IPS-18a (cell line): ENCODE data around the gene SMIM13.
"Not testable (repeated sequence)": the region's sequence is repeated elsewhere in the genome, so short reads cannot be mapped to it uniquely, and the experiment has no call there.

Experiments used
- H3K27ac ChIP-seq: one replicate; pipeline ENCODE4 v1.5.1; 2013; ENCODE audit warnings: low read length
- H3K27me3 ChIP-seq: one replicate; pipeline ENCODE4 v1.6.1; 2013; ENCODE audit warnings: mild to moderate bottlenecking, low read length; ENCODE audit not compliant: control insufficient read depth, insufficient read depth
- H3K36me3 ChIP-seq: one replicate; pipeline ENCODE4 v1.6.1; 2013; ENCODE audit warnings: low read depth, low read length; ENCODE audit not compliant: control insufficient read depth
- H3K4me1 ChIP-seq: one replicate; pipeline ENCODE4 v1.6.1; 2013; ENCODE audit warnings: low read depth, low read length; ENCODE audit not compliant: control insufficient read depth
- H3K4me3 ChIP-seq: one replicate; pipeline ENCODE4 v1.5.1; 2013; ENCODE audit warnings: low read length
- H3K9ac ChIP-seq: one replicate; pipeline ENCODE4 v1.6.1; 2013; ENCODE audit warnings: mild to moderate bottlenecking, low read length, moderate library complexity
- H3K9me3 ChIP-seq: one replicate; pipeline ENCODE4 v1.6.1; 2013; ENCODE audit warnings: low read depth, low read length; ENCODE audit not compliant: control insufficient read depth

Gene SMIM13

DNA sequence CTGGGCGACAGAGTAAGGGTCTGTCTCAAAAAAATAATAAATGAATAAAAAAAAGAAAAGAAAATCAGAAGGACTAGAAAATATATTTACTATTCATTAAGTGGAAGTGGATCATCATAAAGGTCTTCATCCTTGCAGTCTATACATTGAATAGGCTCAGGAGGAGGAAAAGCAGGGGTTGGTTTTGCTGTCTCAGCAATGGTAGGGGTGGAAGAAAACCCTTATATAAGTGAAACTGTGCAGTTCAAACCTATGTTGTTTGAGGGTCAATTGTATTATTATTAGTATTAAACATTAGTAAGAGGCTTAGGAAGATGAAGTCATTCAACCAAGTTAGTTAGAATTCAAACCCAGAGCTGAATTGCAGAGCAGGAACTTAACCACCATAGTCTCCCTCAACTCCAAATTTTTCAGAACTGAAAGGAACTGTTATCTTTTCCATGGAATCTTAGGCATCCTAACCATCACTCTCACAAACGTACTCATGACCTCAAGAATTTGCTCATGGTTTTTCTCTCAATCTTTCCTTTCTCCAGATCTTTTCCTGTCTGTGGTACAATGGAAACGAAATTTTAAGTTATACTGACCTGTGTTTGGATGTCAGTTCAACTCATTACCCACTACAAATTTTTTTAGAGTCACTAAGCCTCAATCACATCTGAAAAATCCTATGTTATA lies 7.7 kb upstream of the SMIM13 start:
- Histone ChIP-seq H3K27me3 (no peaks in the 10 kb centered on the region), H3K27ac (no peak overlapping the region), H3K9ac (no peak overlapping the region), H3K4me1 (no peaks in the 10 kb centered on the region), H3K4me3 (no peak overlapping the region), H3K9me3 (no peaks in the 10 kb centered on the region), H3K36me3 (no peaks in the 10 kb centered on the region)

DNA sequence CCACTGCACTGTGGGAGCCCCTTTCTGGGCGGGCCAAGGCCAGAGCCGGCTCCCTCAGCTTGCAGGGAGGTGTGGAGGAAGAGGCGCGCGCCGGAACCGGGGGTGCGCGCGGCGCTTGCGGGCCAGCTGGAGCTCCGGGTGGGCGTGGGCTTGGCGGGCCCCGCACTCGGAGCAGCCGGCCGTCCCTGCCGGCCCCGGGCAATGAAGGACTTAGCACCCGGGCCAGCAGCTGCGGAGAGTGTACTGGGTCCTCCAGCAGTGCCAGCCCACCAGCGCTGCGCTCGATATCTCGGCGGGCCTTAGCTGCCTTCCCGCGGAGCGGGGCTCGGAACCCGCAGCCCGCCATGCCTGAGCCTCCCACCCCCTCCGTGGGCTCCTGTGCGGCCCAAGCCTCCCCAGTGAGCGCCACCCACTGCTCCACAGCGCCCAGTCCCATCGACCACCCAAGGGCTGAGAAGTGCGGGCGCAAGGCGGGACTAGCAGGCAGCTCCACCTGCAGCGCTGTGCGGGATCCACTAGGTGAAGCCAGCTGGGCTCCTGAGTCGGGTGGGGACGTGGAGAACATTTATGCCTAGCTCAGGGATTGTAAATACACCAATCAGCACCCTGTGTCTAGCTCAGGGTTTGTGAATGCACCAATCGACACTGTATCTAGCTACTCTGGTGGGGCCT lies 6.4 kb upstream of the SMIM13 start:
- H3K4me3 ChIP-seq, H3K4me1 ChIP-seq, H3K9me3 ChIP-seq: not testable (repeated sequence)

DNA sequence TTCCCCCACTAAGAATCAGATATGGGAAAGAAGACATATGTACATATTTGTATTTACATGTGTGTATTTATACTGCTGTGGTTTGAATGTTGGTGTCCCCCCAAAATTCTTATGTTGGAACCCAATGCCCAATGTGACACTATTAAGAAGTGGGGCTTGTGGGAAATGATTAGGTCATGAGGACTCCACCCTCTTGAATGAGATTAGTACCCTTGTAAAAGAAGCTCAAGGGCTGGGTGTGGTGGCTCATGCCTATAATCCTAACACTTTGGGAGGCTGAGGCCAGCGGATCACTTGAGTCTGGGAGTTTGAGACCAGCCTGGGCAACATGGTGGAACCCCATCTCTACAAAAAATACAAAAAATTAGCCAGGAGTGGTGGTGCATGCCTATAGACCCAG lies 3.9 kb upstream of the SMIM13 start:
- no peaks in the 10 kb centered on the region for H3K36me3 ChIP-seq

More for the DNA sequence above, 6.4 kb upstream of the SMIM13 start:
- H3K9ac ChIP-seq, H3K27ac ChIP-seq, H3K27me3 ChIP-seq, H3K36me3 ChIP-seq: not testable (repeated sequence)

DNA sequence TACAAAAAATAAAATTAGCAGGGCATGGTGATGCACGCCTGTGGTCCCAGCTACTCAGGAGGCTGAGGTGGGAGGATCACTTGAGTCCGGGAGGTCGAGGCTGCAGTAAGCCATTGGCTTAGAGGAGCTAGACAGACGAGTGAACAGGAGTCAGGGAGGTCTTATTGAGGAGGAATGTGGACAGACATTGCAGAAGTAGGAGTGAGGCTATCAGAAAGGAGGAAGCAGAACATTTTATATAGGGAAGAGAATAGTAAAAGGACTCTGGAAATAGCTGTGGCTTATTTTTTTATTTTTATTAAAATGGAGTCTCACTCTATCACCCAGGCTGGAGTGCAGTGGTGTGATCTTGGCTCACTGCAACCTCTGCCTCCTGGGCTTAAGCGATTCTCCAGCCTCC lies 2.5 kb upstream of the SMIM13 start:
- H3K36me3 ChIP-seq, H3K9ac ChIP-seq, H3K27me3 ChIP-seq, H3K4me3 ChIP-seq, H3K9me3 ChIP-seq, H3K27ac ChIP-seq: not testable (repeated sequence)
- peaks cover 11% of the 10 kb centered on the region for H3K4me1 ChIP-seq

More for the DNA sequence above, 3.9 kb upstream of the SMIM13 start:
- peaks cover 1% of the 10 kb centered on the region for H3K4me1 ChIP-seq
- peaks cover 4% of the 10 kb centered on the region for H3K27me3 ChIP-seq
- no peak overlapping the region for H3K4me3 ChIP-seq
- no peak overlapping the region for H3K9ac ChIP-seq
- H3K9me3 ChIP-seq = no peaks in the 10 kb centered on the region
- no peak overlapping the region for H3K27ac ChIP-seq

DNA sequence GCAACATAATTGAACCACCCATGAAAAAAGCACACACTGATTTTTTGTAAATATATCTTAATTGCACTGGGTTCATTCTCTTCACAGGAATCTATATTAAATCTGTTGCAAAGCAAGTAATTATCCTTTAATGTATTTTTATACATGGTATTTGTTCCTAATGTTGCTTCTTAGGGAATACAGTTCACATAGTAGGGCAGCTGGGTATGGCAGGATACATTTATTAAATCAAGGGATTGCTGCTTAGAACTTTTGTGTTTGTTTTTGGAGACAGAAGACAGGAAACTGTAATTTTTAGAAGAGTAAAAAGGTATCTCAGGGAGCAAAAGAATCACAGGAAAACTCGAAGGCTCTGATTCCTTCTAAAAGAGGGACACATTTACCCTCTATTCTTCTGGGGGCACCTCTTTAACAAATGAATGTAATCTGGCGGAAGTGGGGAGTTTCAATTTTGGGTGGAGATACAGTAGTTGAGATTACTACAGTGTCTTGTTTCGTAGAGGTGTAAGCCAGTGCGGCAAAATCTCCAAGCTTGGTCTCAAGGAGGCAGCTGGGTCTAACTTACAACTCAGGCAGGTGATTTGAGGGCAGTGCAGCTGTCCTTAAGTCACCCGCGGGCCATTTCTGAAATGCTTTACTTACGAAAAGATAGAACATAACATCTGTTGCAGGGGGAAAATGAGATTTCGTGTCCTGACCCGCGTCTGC lies 812 bp upstream of the SMIM13 start:
- Histone ChIP-seq H3K4me1 (peaks cover 15% of the 10 kb centered on the region), H3K36me3 (no peaks in the 10 kb centered on the region), H3K27me3 (peaks cover 4% of the 10 kb centered on the region), H3K9me3 (no peaks in the 10 kb centered on the region), H3K27ac (no peak overlapping the region), H3K4me3 (peak overlapping the region; percentile 69), H3K9ac (peak overlapping the region; percentile 76)

DNA sequence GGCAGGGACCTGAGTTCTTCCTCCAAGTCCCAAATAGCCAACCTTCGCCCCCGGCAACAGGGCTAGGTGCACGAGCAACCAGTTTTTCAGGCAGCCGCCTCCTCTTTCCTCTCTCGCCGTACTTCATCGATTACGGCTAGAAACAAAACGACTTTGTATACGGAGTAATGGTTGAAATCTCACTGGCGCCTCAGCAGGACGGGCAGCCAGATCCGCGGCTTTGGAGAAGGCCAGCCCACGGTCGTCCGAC lies 333 bp upstream of the SMIM13 start:
- peaks cover 4% of the 10 kb centered on the region for H3K27me3 ChIP-seq
- H3K27ac ChIP-seq = no peak overlapping the region
- H3K4me1 ChIP-seq = peaks cover 15% of the 10 kb centered on the region
- H3K4me3 ChIP-seq = peak overlapping the region; percentile 69
- no peaks in the 10 kb centered on the region for H3K36me3 ChIP-seq
- no peaks in the 10 kb centered on the region for H3K9me3 ChIP-seq
- H3K9ac ChIP-seq = peak overlapping the region; percentile 76

DNA sequence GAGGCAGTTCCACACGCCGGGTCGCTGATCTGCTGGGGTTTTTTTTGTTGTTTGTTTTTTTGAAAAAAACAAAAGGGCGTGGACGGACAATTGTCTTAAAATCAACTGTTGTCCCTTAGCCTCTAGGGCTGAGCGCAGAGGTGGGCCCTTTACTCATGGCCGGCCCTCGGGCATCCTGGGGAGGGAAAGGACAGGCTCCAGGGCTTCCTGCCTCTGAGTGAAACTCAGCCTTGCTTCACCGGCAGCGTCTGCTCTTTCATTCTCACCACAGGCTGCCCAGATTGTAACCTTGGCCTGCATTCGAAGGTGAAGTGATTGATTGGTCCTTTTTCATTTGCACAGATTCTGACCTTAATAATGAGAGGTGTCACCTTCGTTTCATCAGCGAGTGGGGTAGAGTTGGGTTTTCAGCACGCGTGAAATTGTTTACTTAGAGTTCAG lies 797 bp downstream of the SMIM13 start:
- H3K36me3 ChIP-seq = no peaks in the 10 kb centered on the region
- H3K9ac ChIP-seq = peak overlapping the region; percentile 76
- no peak overlapping the region for H3K27ac ChIP-seq
- peaks cover 4% of the 10 kb centered on the region for H3K27me3 ChIP-seq
- peak overlapping the region; percentile 69 for H3K4me3 ChIP-seq
- H3K9me3 ChIP-seq = no peaks in the 10 kb centered on the region
- peaks cover 15% of the 10 kb centered on the region for H3K4me1 ChIP-seq

DNA sequence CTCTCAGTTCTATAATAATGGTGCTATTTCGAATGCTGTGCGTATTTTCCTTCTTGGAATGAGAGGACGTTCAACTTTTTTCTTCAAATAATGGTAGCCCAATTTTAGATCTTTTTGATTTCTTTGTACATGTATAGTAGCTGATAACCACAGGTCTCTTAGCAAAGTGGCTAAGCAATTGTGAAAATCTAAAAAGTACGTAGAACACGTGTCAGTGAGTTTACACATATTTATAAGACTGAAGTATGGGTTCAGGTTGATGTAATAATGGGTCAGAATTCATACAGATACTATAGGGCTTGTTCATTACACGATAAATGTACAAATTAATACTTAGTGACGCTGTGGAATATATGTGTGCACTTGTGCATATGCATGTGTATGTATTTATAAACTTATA lies 1.3 kb downstream of the SMIM13 start:
- Histone ChIP-seq H3K4me3 (peak overlapping the region; percentile 69), H3K4me1 (peaks cover 15% of the 10 kb centered on the region), H3K9ac (peak overlapping the region; percentile 76), H3K27ac (no peak overlapping the region), H3K27me3 (peaks cover 4% of the 10 kb centered on the region), H3K9me3 (no peaks in the 10 kb centered on the region), H3K36me3 (no peaks in the 10 kb centered on the region)

DNA sequence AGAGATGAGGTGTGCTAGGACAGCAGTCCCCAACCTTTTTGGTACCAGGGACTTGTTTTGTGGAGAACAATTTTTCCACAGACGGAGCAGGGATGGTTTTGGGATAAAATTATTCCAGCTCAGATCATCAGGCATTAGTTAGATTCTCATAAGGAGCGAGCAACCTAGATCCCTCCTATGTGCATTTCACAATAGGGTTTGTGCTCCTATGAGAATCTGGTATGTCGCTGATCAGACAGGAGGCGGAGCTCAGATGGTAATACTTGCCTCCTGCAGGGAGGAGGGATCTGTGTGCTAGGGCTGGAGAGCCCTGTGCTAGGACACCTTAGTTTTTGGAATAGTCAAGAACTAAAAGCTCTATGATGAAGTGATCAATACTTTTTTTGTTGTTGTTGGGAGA lies 2.5 kb downstream of the SMIM13 start:
- Histone ChIP-seq H3K9me3 (no peaks in the 10 kb centered on the region), H3K36me3 (no peaks in the 10 kb centered on the region), H3K4me3 (peak overlapping the region; percentile 39), H3K4me1 (peaks cover 16% of the 10 kb centered on the region), H3K9ac (no peak overlapping the region), H3K27ac (no peak overlapping the region), H3K27me3 (peaks cover 4% of the 10 kb centered on the region)

DNA sequence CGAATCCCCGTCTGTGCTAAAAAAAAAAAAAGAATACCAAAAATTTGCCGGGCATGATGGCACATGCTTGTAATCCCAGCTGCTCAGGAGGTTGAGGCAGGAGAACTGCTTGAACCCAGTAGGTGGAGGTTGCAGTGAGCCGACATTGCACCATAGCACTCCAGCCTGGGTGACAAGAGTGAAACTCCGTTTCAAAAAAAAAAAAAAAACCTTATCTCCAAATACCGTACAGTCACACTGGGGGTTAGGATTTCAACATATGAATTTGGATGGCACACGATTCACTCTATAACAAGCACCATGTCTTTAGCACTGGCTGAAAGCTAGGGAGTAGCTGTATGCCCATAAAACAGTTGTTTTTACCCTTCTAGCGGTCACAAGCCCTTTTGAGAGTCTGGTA lies 3.8 kb downstream of the SMIM13 start:
- peaks cover 24% of the 10 kb centered on the region for H3K4me1 ChIP-seq
- no peaks in the 10 kb centered on the region for H3K9me3 ChIP-seq
- no peak overlapping the region for H3K4me3 ChIP-seq
- no peak overlapping the region for H3K9ac ChIP-seq
- no peak overlapping the region for H3K27ac ChIP-seq
- no peaks in the 10 kb centered on the region for H3K36me3 ChIP-seq
- H3K27me3 ChIP-seq = peaks cover 4% of the 10 kb centered on the region

DNA sequence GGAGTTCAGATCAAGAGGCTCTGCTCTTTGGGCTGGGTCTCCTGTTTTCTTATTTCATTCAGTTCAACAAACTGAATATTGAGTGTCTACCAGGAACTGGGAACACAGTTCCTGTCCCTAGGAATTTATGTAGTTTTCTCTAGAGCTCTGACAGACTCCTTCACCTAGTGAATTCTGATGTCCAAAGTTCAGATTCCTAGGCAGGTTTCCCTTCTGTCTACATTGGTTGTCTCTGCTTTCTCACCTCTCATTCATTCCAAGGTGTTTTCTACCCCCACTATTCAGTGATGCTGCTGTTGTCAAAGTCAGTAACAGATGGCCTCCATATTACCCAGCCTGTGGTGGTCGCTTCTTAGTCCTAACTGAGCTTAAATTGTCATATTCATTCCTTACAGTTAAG lies 4.4 kb downstream of the SMIM13 start:
- Histone ChIP-seq H3K27ac (no peak overlapping the region), H3K4me3 (no peak overlapping the region)

DNA sequence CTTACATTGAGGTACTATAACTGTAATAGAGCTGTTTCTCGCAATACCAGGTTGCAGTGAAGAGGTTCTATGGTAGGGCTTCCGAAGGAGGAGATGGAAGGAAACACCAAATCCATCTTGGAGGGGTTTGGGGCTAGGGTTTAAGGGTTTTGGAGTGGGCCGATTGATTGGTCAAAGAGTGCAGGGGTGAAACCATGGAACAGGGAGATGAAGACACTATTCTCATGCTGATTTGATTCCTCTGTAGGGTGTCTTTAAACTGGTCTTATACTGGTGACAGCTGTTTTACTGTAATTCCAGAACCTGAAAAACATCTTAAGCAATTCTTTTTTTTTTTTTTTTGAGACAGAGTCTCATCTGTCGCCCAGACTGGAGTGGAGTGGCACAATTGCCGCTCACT lies 7.8 kb downstream of the SMIM13 start:
- H3K27me3 ChIP-seq = no peaks in the 10 kb centered on the region
- H3K27ac ChIP-seq = no peak overlapping the region
- H3K4me1 ChIP-seq = peaks cover 14% of the 10 kb centered on the region
- H3K36me3 ChIP-seq = no peaks in the 10 kb centered on the region
- H3K9ac ChIP-seq = no peak overlapping the region
- no peaks in the 10 kb centered on the region for H3K9me3 ChIP-seq
- peak overlapping the region; percentile 12 for H3K4me3 ChIP-seq

More for the DNA sequence above, 4.4 kb downstream of the SMIM13 start:
- no peaks in the 10 kb centered on the region for H3K9me3 ChIP-seq
- no peaks in the 10 kb centered on the region for H3K36me3 ChIP-seq
- H3K4me1 ChIP-seq = peaks cover 27% of the 10 kb centered on the region
- H3K9ac ChIP-seq = no peak overlapping the region
- H3K27me3 ChIP-seq = no peaks in the 10 kb centered on the region
